Transverse colon (tissue), 4 donors: ENCODE data around the gene ZNF212. TPM values are rescaled to one million over a fixed set of nuclear protein-coding genes. Genes with fewer than 3 reads are reported as not detected.
"Not testable (repeated sequence)": the region's sequence is repeated elsewhere in the genome, so short reads cannot be mapped to it uniquely, and the experiment has no call there.

Experiments
- DNase-seq: peaks from one replicate; pipeline ENCODE4 v3.0.0-alpha.2; 2019
- H3K27ac ChIP-seq, 4 donors: fragments of 200-600 bp; sonication (generic); 2 replicates each; pipeline ENCODE4 v1.5.1; 2016 to 2018; ENCODE audit warnings: inconsistent platforms in 4 of 4
- H3K27me3 ChIP-seq: fragments of 200-600 bp; sonication (generic); 2 replicates; pipeline ENCODE4 v1.5.1; 2017; ENCODE audit warnings: inconsistent platforms
- H3K36me3 ChIP-seq, 4 donors: fragments of 200-600 bp; sonication (generic); 2 replicates each; pipeline ENCODE4 v1.5.1; 2017 to 2019; ENCODE audit warnings: inconsistent platforms in 4 of 4
- H3K4me1 ChIP-seq, 4 donors: fragments of 200-600 bp; sonication (generic); 2 replicates each; pipeline ENCODE4 v1.5.1; 2017 to 2020; ENCODE audit warnings: inconsistent platforms in 4 of 4
- H3K4me3 ChIP-seq, 4 donors: fragments of 200-600 bp; sonication (generic); 1 replicate in 1 of 4; 2 replicates in 3 of 4; pipeline versions ENCODE4 v1.5.1 to v1.6.1; 2017 to 2019; ENCODE audit warnings: inconsistent platforms in 4 of 4
- H3K9me3 ChIP-seq, 2 donors: fragments of 200-600 bp; sonication (generic); 2 replicates each; pipeline ENCODE4 v1.5.1; 2017 to 2019; ENCODE audit warnings: inconsistent platforms in 2 of 2
- CTCF ChIP-seq, 5 experiments: fragments of 200-600 bp in 3 of 5; fragments of 450-650 bp in 2 of 5; sonication (generic) in 3 of 5; IDR thresholded peaks; 1 replicate in 2 of 5; 2 replicates in 3 of 5; pipeline ENCODE4 v1.5.1; 2016 to 2017; ENCODE audit warnings: antibody characterized with exemption in 5 of 5, inconsistent platforms in 3 of 5, mild to moderate bottlenecking in 2 of 5, moderate library complexity in 1 of 5
- EP300 ChIP-seq: sonication (generic); formaldehyde crosslinking; IDR thresholded peaks from one replicate; pipeline ENCODE4 v1.6.1; 2017; ENCODE audit warnings: antibody characterized with exemption, low read depth
- POLR2A ChIP-seq: fragments of 450-650 bp; IDR thresholded peaks from one replicate; pipeline ENCODE4 v1.6.1; 2016; ENCODE audit warnings: antibody characterized with exemption, mild to moderate bottlenecking, moderate library complexity
- POLR2AphosphoS5 ChIP-seq, 3 donors: sonication (generic); formaldehyde crosslinking; IDR thresholded peaks; one replicate each; pipeline ENCODE4 v1.6.1; 2016; ENCODE audit warnings: antibody characterized with exemption in 3 of 3
- WGBS, 2 donors: methylation state at CpG; one replicate each; pipeline ENCODE4 v1.1.5; 2018; ENCODE audit warnings: low coverage in 1 of 2; 5-methylcytosine and 5-hydroxymethylcytosine counted together
- in situ Hi-C, 4 donors: fragments of 200-750 bp; cut with MboI; loops; one replicate each; pipeline versions ENCODE4 v1.15.0 to v1.15.1; 2017; ENCODE audit warnings: low sequenced_read_pairs in 3 of 4, low pct_ligation_motif_present in 1 of 4, low pct_unique_long_range_greater_than_20kb in 1 of 4
- intact Hi-C: fragments of 100-400 bp; cut with DNase I; formaldehyde crosslinking; loops from one replicate; pipeline ENCODE4 v1.15.1; 2023; ENCODE audit warnings: low total_unique reads
- total RNA-seq, 4 donors: library from RNA; depleted of rRNA; stranded (reverse); fragments of >200 nt; gene quantifications; one replicate each; pipeline ENCODE4 v1.1.0, GENCODE V29; 2016

The ZNF212 gene
- total RNA-seq, 4 donors from 2014 or later = 2.4 to 22.1 (median 9.5) TPM

GRCh38 chr7:149245744-149246143 lies 6.3 kb downstream of the ZNF212 start:
- TF ChIP-seq POLR2AphosphoS5 (IDR thresholded peaks at IDR 0.05) (no peak), EP300 (no peak), CTCF (IDR thresholded peaks at IDR 0.05) (no peak), POLR2A (no peak)
- Histone ChIP-seq H3K4me3 (no peak overlapping the region), H3K27me3 (no peaks in the 10 kb centered on the region), H3K27ac (no peak overlapping the region), H3K36me3 (peaks cover 0 to 9% (median 0%) of the 10 kb centered on the region in 4 donors), H3K4me1 (peaks cover 3 to 20% (median 4%) of the 10 kb centered on the region in 4 donors), H3K9me3 (no peaks in the 10 kb centered on the region)
- no peak for DNase-seq
- intact Hi-C loops (no loop called here), in situ Hi-C loops (no loop called here)
- WGBS, 2 donors = 71 to 100% methylated on average over 2 to 5 of the region's 5 CpGs

DNA sequence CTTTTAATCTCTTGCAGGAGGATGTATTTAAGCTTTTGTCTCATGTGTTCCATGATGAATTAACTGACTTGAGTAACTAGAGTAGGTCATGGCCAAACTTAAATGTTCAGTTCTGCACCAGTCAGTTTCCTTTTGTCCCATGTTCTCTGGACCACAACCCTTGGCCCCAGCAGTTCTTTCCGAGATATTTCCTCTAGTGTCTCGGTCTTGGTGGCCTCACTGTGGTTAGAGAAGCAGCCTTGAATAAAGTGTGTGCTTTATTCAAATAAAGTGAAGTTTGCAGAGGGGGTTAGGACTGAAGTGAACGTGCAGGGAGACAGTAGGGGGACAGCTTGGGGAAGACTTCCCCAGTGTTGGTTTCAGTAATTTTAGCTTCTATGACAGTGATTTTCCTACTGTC lies 9.3 kb downstream of the ZNF212 start:
- no peak for DNase-seq
- Histone ChIP-seq H3K4me1 (peaks cover 0 to 8% (median 0%) of the 10 kb centered on the region in 4 donors), H3K27me3 (no peaks in the 10 kb centered on the region), H3K9me3 (no peaks in the 10 kb centered on the region), H3K27ac (no peak overlapping the region), H3K4me3 (no peak overlapping the region), H3K36me3 (peaks cover 0 to 28% (median 3%) of the 10 kb centered on the region in 4 donors)
- TF ChIP-seq POLR2AphosphoS5 (IDR thresholded peaks at IDR 0.05) = no peak
- no peak for TF ChIP-seq CTCF (IDR thresholded peaks at IDR 0.05)
- TF ChIP-seq EP300 = no peak
- TF ChIP-seq POLR2A = no peak
- WGBS, 2 donors = 53 to 69% methylated on average over 3 of the region's 3 CpGs
- intact Hi-C loops (no loop called here), in situ Hi-C loops (no loop called here)

GRCh38 chr7:149250151-149250550 lies 10.7 kb downstream of the ZNF212 start:
- H3K4me1 ChIP-seq, DNase-seq, H3K9me3 ChIP-seq, H3K27ac ChIP-seq, intact Hi-C loops, H3K27me3 ChIP-seq, in situ Hi-C loops, H3K4me3 ChIP-seq: not testable (repeated sequence)
- H3K36me3 ChIP-seq = peaks cover 0 to 33% (median 6%) of the 10 kb centered on the region in 4 donors
- WGBS, 2 donors = 90 to 95% methylated on average over 5 to 18 of the region's 18 CpGs

GRCh38 chr7:149251518-149251917 lies 12.1 kb downstream of the ZNF212 start:
- H3K9me3 ChIP-seq, H3K4me3 ChIP-seq, in situ Hi-C loops, H3K27ac ChIP-seq, H3K27me3 ChIP-seq, H3K4me1 ChIP-seq, DNase-seq, intact Hi-C loops: not testable (repeated sequence)
- H3K36me3 ChIP-seq = peaks cover 0 to 33% (median 6%) of the 10 kb centered on the region in 4 donors
- WGBS, 2 donors = 90 to 95% methylated on average over 2 to 10 of the region's 10 CpGs

DNA sequence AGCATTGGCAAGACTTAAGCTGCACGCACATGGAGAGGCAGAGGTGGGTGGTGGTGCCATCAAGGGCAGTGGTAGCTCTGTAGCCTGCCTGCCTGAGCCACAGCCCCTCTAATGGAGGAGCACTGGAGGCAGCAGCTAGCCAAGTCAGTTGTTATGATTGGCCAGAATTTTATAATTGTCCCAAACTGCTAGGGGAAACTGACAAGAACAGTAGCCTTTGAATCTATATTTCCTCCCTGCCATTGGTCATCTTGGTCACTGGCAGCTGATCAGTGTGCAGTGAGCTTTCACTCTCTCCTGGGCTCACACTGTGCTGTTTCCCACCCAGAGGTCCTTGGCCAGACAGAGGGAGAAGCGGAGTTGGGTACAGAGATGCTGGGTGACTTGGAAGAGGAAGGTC lies 12.9 kb downstream of the ZNF212 start:
- Histone ChIP-seq H3K9me3 (no peaks in the 10 kb centered on the region), H3K36me3 (peaks cover 0 to 33% (median 6%) of the 10 kb centered on the region in 4 donors), H3K4me3 (no peak overlapping the region), H3K27ac (no peak overlapping the region), H3K27me3 (no peaks in the 10 kb centered on the region), H3K4me1 (no peaks in the 10 kb centered on the region)
- DNase-seq = no peak
- intact Hi-C loops = no loop called here
- 100% methylated on average over 1 to 2 of the region's 2 CpGs for WGBS, 2 donors
- in situ Hi-C loops = no loop called here
- TF ChIP-seq POLR2AphosphoS5 (IDR thresholded peaks at IDR 0.05) (no peak), CTCF (IDR thresholded peaks at IDR 0.05) (no peak), EP300 (no peak), POLR2A (no peak)
